ENCODE results near the gene PCDHGB2. TPM values are rescaled to one million over a fixed set of nuclear protein-coding genes. Genes with fewer than 3 reads are reported as not detected.
"Not testable (repeated sequence)": the region's sequence is repeated elsewhere in the genome, so short reads cannot be mapped to it uniquely, and the experiment has no call there.

The PCDHGB2 gene
- total RNA-seq: 1 to 10 TPM; 5.2 to 6.7 TPM

DNA sequence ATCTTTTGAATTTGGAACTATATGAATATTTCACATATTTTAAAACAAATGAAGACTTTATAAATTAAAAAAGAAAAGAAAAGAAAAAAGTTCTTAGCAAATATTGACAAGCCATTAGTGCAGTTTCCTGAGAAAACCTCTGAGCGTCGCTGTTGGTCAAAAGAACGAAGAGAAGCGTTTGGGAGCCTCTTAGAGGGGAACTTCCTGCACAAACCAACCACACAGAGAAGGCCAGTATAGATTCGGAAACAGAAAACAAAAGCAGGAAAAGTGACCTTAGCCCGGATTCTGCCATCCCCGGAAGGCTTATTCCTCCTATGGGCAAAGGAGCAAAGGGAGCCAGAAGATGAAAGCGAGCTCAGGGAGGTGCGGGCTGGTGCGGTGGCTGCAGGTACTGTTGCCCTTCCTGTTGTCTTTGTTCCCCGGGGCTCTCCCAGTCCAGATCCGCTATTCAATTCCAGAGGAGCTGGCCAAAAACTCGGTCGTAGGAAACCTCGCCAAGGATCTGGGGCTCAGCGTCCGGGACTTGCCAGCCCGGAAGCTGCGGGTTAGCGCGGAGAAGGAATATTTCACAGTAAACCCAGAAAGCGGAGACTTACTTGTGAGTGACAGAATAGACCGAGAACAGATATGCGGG is at the start of gene PCDHGB2:
PCDHGB2 (plus strand) TSS at position 205 of the 637 bp plus-strand sequence; CDS start at position 347, 142 bp downstream.
- Histone ChIP-seq H3K4me1 (no peaks in the 10 kb centered on the region), H3K4me3 (peak within 1 kb of the TSS; percentile 25 to 28), H3K27ac (no peak within 1 kb of the TSS), H3K36me3 (no peaks in the 10 kb centered on the region), H3K9me3 (peaks cover 11 to 98% of the 10 kb centered on the region in 2 donors), H3K27me3 (no peaks in the 10 kb centered on the region)
- DNase-seq (ENCODE audit: low spot score): no peak
- TF ChIP-seq, protein P1, sequence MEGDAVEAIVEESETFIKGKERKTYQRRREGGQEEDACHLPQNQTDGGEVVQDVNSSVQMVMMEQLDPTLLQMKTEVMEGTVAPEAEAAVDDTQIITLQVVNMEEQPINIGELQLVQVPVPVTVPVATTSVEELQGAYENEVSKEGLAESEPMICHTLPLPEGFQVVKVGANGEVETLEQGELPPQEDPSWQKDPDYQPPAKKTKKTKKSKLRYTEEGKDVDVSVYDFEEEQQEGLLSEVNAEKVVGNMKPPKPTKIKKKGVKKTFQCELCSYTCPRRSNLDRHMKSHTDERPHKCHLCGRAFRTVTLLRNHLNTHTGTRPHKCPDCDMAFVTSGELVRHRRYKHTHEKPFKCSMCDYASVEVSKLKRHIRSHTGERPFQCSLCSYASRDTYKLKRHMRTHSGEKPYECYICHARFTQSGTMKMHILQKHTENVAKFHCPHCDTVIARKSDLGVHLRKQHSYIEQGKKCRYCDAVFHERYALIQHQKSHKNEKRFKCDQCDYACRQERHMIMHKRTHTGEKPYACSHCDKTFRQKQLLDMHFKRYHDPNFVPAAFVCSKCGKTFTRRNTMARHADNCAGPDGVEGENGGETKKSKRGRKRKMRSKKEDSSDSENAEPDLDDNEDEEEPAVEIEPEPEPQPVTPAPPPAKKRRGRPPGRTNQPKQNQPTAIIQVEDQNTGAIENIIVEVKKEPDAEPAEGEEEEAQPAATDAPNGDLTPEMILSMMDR (IDR thresholded peaks at IDR 0.05): peak; percentile 16 to 57

- peaks cover 24 to 98% of the 10 kb centered on the region in 2 donors for H3K9me3 ChIP-seq
Observed at GRCh38 chr5:141313711-141314110, 46.1 kb upstream of the PCDHGB2 start.

DNA sequence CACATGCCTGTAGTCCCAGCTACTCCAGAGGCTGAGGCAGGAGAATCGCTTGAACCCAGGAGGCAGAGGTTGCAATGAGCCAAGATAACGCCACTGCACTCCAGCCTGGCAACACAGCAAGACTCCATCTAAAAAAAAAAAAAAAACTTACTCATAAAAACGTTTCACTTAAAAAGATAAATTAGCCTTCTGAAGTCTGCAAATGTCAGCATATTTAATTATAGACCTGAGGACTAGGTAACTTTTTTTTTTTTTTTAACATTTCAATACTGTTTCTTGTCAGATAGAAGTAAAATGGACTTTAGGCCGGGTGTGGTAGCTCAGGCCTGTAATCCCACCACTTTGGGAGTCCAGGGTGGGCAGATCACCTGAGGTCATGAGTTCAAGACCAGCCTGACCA is 42.8 kb upstream of the PCDHGB2 start:
- peaks cover 0 to 12% of the 10 kb centered on the region in 2 donors for H3K4me1 ChIP-seq
- peaks cover 37 to 90% of the 10 kb centered on the region in 2 donors for H3K9me3 ChIP-seq
- H3K27ac ChIP-seq; DNase-seq (ENCODE audit: low spot score); H3K27me3 ChIP-seq; H3K4me3 ChIP-seq: not testable (repeated sequence)
- H3K36me3 ChIP-seq: peaks cover 42% of the 10 kb centered on the region

More at GRCh38 chr5:141313711-141314110, 46.1 kb upstream of the PCDHGB2 start:
- Histone ChIP-seq H3K4me3 (no peak overlapping the region), H3K27ac (no peak overlapping the region), H3K36me3 (peaks cover 32% of the 10 kb centered on the region), H3K27me3 (no peaks in the 10 kb centered on the region), H3K4me1 (no peaks in the 10 kb centered on the region)
- DNase-seq (ENCODE audit: low spot score): no peak
- TF ChIP-seq, protein P1 (IDR thresholded peaks at IDR 0.05): no peak

GRCh38 chr5:141319202-141319601 is 40.6 kb upstream of the PCDHGB2 start:
- Histone ChIP-seq H3K36me3 (peaks cover 42% of the 10 kb centered on the region), H3K4me3 (no peak overlapping the region), H3K27me3 (no peaks in the 10 kb centered on the region), H3K9me3 (peaks cover 35 to 68% of the 10 kb centered on the region in 2 donors), H3K27ac (no peak overlapping the region), H3K4me1 (peaks cover 0 to 12% of the 10 kb centered on the region in 2 donors)
- TF ChIP-seq, protein P1 (IDR thresholded peaks at IDR 0.05): no peak
- no peak for DNase-seq (ENCODE audit: low spot score)

DNA sequence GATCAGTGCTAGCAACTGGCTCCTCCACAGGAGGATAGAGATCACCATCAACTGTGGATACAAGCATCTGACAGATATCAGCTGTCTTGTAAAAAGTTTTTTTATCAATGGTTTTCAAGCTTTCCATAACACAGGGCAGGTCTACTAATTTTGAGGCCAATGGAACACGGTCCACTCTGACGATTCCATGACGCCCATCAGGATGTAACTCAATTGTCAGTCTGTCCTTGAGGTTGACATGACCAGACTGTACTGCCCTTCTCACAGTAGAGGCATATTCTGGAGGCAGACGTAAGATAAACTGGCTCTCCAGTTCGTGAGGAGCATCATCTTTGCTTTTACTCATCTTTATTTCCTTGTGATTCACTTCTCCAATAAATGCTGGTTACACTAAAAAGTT is 40.1 kb upstream of the PCDHGB2 start:
- Histone ChIP-seq H3K27ac (peak overlapping the region; percentile 96 to 99), H3K4me1 (peaks cover 0 to 12% of the 10 kb centered on the region in 2 donors), H3K9me3 (peaks cover 35 to 63% of the 10 kb centered on the region in 2 donors), H3K27me3 (no peaks in the 10 kb centered on the region), H3K4me3 (peak overlapping the region; percentile 77 to 82), H3K36me3 (peaks cover 42% of the 10 kb centered on the region)
- DNase-seq (ENCODE audit: low spot score): no peak
- TF ChIP-seq, protein P1 (IDR thresholded peaks at IDR 0.05): no peak

DNA sequence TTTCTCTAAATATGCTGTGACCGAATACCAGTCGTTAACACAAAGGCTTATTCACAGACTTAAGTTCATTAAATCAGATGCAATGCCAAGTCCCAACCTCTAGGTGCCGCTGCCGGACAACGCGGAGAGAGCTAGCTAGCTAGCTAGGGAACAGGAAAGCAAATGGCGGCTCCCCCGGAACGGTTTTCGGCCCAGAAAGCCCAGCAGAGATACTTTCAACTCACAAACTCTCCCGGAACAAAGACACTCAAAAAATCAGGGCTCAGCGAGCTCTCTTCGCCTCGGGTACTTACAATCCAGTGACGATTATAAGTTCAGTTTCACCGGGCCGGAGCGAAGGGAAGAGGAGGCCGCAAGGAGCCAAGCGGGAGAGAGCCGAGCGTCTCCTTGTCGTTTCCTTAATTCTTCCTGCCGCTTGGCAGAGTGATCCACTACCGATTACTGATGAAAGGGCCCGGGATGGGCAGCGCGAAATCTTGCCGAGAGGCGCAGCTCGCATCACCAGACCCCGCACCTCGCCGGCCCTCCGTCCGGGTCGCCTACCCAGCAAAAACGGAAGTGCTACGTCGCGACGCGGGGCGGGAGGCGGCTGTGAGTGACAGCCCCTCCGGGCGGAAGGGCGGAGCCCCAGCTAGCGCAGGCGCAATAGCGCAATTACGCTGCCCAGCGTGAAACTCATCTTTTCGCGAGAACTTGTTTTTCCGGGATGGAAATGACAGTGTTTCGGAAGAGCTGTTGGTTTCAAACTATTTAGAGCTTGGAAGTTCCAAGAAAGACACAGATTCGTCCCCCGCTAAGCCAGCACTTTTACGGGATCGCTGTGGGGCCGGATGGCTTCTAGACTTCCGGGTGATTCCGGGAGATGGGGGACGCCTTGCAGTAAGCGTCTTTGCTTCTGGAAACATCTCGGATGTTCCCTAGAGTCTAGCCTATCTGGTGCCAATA is 39.3 kb upstream of the PCDHGB2 start, which contains the start of gene TAF7:
TAF7 (minus strand) TSS at position 560 of the 945 bp plus-strand sequence. CDS start 740 bp downstream, outside the sequence.
- Histone ChIP-seq H3K4me3 (peak within 1 kb of the TSS; percentile 77 to 82), H3K36me3 (peaks cover 41% of the 10 kb centered on the region), H3K27me3 (no peaks in the 10 kb centered on the region), H3K9me3 (peaks cover 35 to 55% of the 10 kb centered on the region in 2 donors), H3K27ac (peak within 1 kb of the TSS; percentile 96 to 99), H3K4me1 (peaks cover 0 to 12% of the 10 kb centered on the region in 2 donors)
- TF ChIP-seq, protein P1 (IDR thresholded peaks at IDR 0.05): peak; percentile 64 to 90
- DNase-seq (ENCODE audit: low spot score): peak; percentile 84
